HepG2 (cell line): ENCODE results near the gene ZNF365. TPM values are rescaled to one million over a fixed set of nuclear protein-coding genes. Genes with fewer than 3 reads are reported as not detected.

Experiments
- ATAC-seq: fragments of 200-7000 bp; cut with Tn5 transposase; 3 replicates; pipeline ENCODE4 v1.9.1; 2020; ENCODE audit warnings: mild to moderate bottlenecking, moderate library complexity
- BruUV-seq: library from RNA; stranded (reverse); fragments of 400-500 nt; replicated peaks from 2 replicates; lab custom pipeline; 2021; lab: Mats Ljungman, UMichigan
- CTCF ChIA-PET: fragments of 300-600 bp; formaldehyde crosslinking; extraction: SDS; loops from one replicate; lab custom pipeline; 2021; ENCODE audit warnings: low total read pairs, inconsistent platforms, low intra/inter-chr PET ratio; lab: Yijun Ruan, JAX
- POLR2A ChIA-PET: fragments of 350-600 bp; sonication (Branson Sonifier 250); formaldehyde crosslinking; loops from one replicate; lab custom pipeline; 2020; ENCODE audit warnings: antibody characterized with exemption, inconsistent platforms; lab: Yijun Ruan, JAX
- DNase-seq: peaks from one replicate; pipeline ENCODE4 v3.0.0-alpha.2; 2015; ENCODE audit warnings: low spot score
- FAIRE-seq: peaks from 3 replicates; lab custom pipeline; 2011; peaks lifted over from hg19 to GRCh38; lab: Jason Lieb, UNC
- H2AFZ ChIP-seq: one replicate; pipeline ENCODE4 v1.6.1; 2011; ENCODE audit warnings: low read length, inconsistent platforms
- H3K27ac ChIP-seq: fragments of 300-600 bp; 3 replicates; pipeline ENCODE4 v1.8.0; 2011; ENCODE audit warnings: mixed run types, mild to moderate bottlenecking, mixed read lengths, low read length, inconsistent platforms; ENCODE audit not compliant: insufficient read depth; ENCODE audit errors: extremely low read length
- H3K27me3 ChIP-seq, 2 experiments: fragments of 200-600 bp in 1 of 2; 2 replicates in 1 of 2; 3 replicates in 1 of 2; pipeline versions ENCODE4 v1.6.0 to v1.8.0; 2011; ENCODE audit warnings: low read length in 2 of 2, mild to moderate bottlenecking in 2 of 2, moderate library complexity in 2 of 2, inconsistent platforms in 1 of 2; ENCODE audit not compliant: insufficient read depth in 2 of 2, control insufficient read depth in 1 of 2
- H3K36me3 ChIP-seq, 2 experiments: fragments of 200-600 bp in 1 of 2; replicated peaks in 1 of 2; 2 replicates in 1 of 2; 3 replicates in 1 of 2; pipeline versions ENCODE4 v1.5.1 to v1.8.0; 2011; ENCODE audit warnings: low read length in 2 of 2, inconsistent platforms in 1 of 2; ENCODE audit not compliant: insufficient read depth in 2 of 2, control insufficient read depth in 1 of 2
- H3K4me1 ChIP-seq: 2 replicates; pipeline ENCODE4 v1.5.1; 2012; ENCODE audit warnings: low read length, inconsistent platforms; ENCODE audit not compliant: insufficient read depth
- H3K4me2 ChIP-seq: 2 replicates; pipeline ENCODE4 v1.6.0; 2011; ENCODE audit warnings: low read depth, low read length, inconsistent platforms
- H3K4me3 ChIP-seq, 3 experiments: fragments of 200-600 bp in 1 of 3; sonication (generic), shearing (Covaris generic) in 1 of 3; replicated peaks in 1 of 3; 2 replicates each; pipeline ENCODE4 v1.5.1; 2011 to 2016; ENCODE audit warnings: low read length in 3 of 3, inconsistent platforms in 2 of 3, low read depth in 2 of 3, mild to moderate bottlenecking in 2 of 3, control low read depth in 1 of 3, mixed read lengths in 1 of 3; ENCODE audit not compliant: insufficient read depth in 1 of 3
- H3K79me2 ChIP-seq: one replicate; pipeline ENCODE4 v1.6.1; 2011; ENCODE audit warnings: low read length, inconsistent platforms; ENCODE audit not compliant: insufficient read depth
- H3K9ac ChIP-seq: 2 replicates; pipeline ENCODE4 v1.6.0; 2011; ENCODE audit warnings: mild to moderate bottlenecking, low read depth, low read length, inconsistent platforms; ENCODE audit not compliant: insufficient read depth
- H3K9me3 ChIP-seq: 2 replicates; pipeline ENCODE4 v1.5.1; 2012; ENCODE audit warnings: mild to moderate bottlenecking, low read length
- H4K20me1 ChIP-seq: 2 replicates; pipeline ENCODE4 v1.6.0; 2011; ENCODE audit warnings: inconsistent platforms, mild to moderate bottlenecking, low read length, moderate library complexity; ENCODE audit not compliant: insufficient read depth
- HNF4A ChIP-seq: sonication (generic); formaldehyde crosslinking; IDR thresholded peaks from 2 replicates; pipeline ENCODE4 v1.4.0; 2020; ENCODE audit warnings: missing genetic modification reagents
- MYNN ChIP-seq: sonication (generic); formaldehyde crosslinking; IDR thresholded peaks from 2 replicates; pipeline ENCODE4 v1.4.0; 2020; ENCODE audit warnings: mild to moderate bottlenecking, low read depth, missing genetic modification reagents
- RARA ChIP-seq: IDR thresholded peaks from 2 replicates; pipeline ENCODE4 v1.6.1; 2016; ENCODE audit warnings: missing genetic modification reagents, missing compliant biosample characterization
- SIN3A ChIP-seq: IDR thresholded peaks from 2 replicates; pipeline ENCODE4 v1.6.1; 2011; ENCODE audit warnings: low read depth, mild to moderate bottlenecking, control low read depth, low read length, borderline replicate concordance
- STAG1 ChIP-seq: sonication (generic); formaldehyde crosslinking; IDR thresholded peaks from 2 replicates; pipeline ENCODE4 v1.4.0; 2020; ENCODE audit warnings: missing genetic modification reagents
- ZKSCAN1 ChIP-seq: fragments of 150-350 bp; IDR thresholded peaks from 2 replicates; pipeline ENCODE4 v1.6.1; 2014; ENCODE audit warnings: low read length
- ZNF180 ChIP-seq: sonication (generic); formaldehyde crosslinking; IDR thresholded peaks from 2 replicates; pipeline ENCODE4 v1.4.0; 2020; ENCODE audit warnings: low read depth, missing genetic modification reagents, borderline replicate concordance
- ZNF710 ChIP-seq: sonication (generic); formaldehyde crosslinking; IDR thresholded peaks from 2 replicates; pipeline ENCODE4 v1.5.0; 2020; ENCODE audit warnings: mild to moderate bottlenecking, missing genetic modification reagents, borderline replicate concordance
- ZNF749 ChIP-seq: sonication (generic); formaldehyde crosslinking; IDR thresholded peaks from 2 replicates; pipeline ENCODE4 v1.8.0; 2022; ENCODE audit warnings: mild to moderate bottlenecking, missing genetic modification reagents, moderate library complexity, borderline replicate concordance
- ZNF879 ChIP-seq: sonication (generic); formaldehyde crosslinking; IDR thresholded peaks from 2 replicates; pipeline ENCODE4 v1.8.1; 2023; ENCODE audit warnings: missing genetic modification reagents
- WGBS: methylation state at CpG from one replicate; pipeline ENCODE4 v1.1.6; 2017; ENCODE audit warnings: low lambda C conversion rate; 5-methylcytosine and 5-hydroxymethylcytosine counted together
- in situ Hi-C: cut with HindIII; loops from 2 replicates; pipeline ENCODE4 v1.10.0; 2017; ENCODE audit warnings: low pct_unique_long_range_greater_than_20kb; ENCODE audit not compliant: extremely low pct_ligation_motif_present
- intact Hi-C: fragments of 100-400 bp; cut with micrococcal nuclease; formaldehyde crosslinking; loops from one replicate; pipeline ENCODE4 v1.10.0; 2022; ENCODE audit not compliant: unreplicated experiment
- polyA plus RNA-seq, 8 experiments: library from polyadenylated mRNA; depleted of rRNA in 3 of 8; stranded (reverse) in 7 of 8; unstranded in 1 of 8; fragments of >200 nt; fragmentation: Illumina TruSeq in 4 of 8; extraction: Trizol in 4 of 8; gene quantifications; 2 replicates each; pipeline versions ENCODE4 v1.2.1 to v1.2.3, GENCODE V29; 2011 to 2016; ENCODE audit warnings: low read depth in 4 of 8, missing spikeins in 1 of 8, mixed read lengths in 1 of 8; ENCODE audit not compliant: insufficient read depth in 1 of 8
- total RNA-seq, 5 experiments: library from RNA; depleted of rRNA; stranded (reverse); fragments of >200 nt; fragmentation: Illumina TruSeq; extraction: Trizol; gene quantifications; 2 replicates each; pipeline ENCODE4 v1.2.3, GENCODE V29; 2016; ENCODE audit warnings: low read depth in 1 of 5

ZNF365 gene
- total and polyA plus RNA-seq, 2 of the 13 experiments (the other 11 are each of a cell fraction or from before 2014, with no cell fraction given): not detected

- in situ Hi-C loops: no loop called here
- FAIRE-seq: no peak
- CTCF ChIA-PET: no interaction called here
These were observed 68.9 kb downstream of the ZNF365 start for GRCh38 chr10:62442894-62443669.

GRCh38 chr10:62443866-62444265 is 69.7 kb downstream of the ZNF365 start:
- FAIRE-seq: no peak
- ChIA-PET CTCF (no interaction called here), POLR2A (no interaction called here)
- H4K20me1 ChIP-seq: no peaks in the 10 kb centered on the region
- H3K4me2 ChIP-seq: no peak overlapping the region
- no peak overlapping the region for H3K27ac ChIP-seq
- peaks cover 2 to 5% of the 10 kb centered on the region in 2 experiments; a peak in 3 of 5 replicates for H3K27me3 ChIP-seq
- ATAC-seq: no peak
- no peaks in the 10 kb centered on the region for H3K79me2 ChIP-seq
- no peaks in the 10 kb centered on the region for H3K4me1 ChIP-seq
- in situ Hi-C loops (no loop called here), intact Hi-C loops (no loop called here)
- no peak overlapping the region for H3K9ac ChIP-seq
- BruUV-seq: no TSS peak
- no peaks in the 10 kb centered on the region for H3K9me3 ChIP-seq
- DNase-seq: no peak
- no peaks in the 10 kb centered on the region for H3K36me3 ChIP-seq
- no peak overlapping the region for H3K4me3 ChIP-seq
- no peak overlapping the region for H2AFZ ChIP-seq
- TF ChIP-seq ZKSCAN1 (no peak), SIN3A (no peak), ZNF180 (CRISPR knock-in tag) (no peak), STAG1 (CRISPR knock-in tag) (no peak), ZNF879 (no peak), ZNF749 (CRISPR knock-in tag) (no peak), ZNF710 (CRISPR knock-in tag) (no peak)

More at GRCh38 chr10:62442894-62443669, 68.9 kb downstream of the ZNF365 start:
- TF ChIP-seq RARA (CRISPR knock-in tag) (no peak), MYNN (CRISPR knock-in tag) (no peak), HNF4A (CRISPR knock-in tag) (no peak)
- TF ChIP-seq, all 625 proteins: peak for 0
- intact Hi-C loops: no loop called here
- no peaks in the 10 kb centered on the region for H3K36me3 ChIP-seq
- DNase-seq (no peak), ATAC-seq (no peak)
- H2AFZ ChIP-seq: no peak overlapping the region
- no peaks in the 10 kb centered on the region for H3K79me2 ChIP-seq
- no peaks in the 10 kb centered on the region for H3K9me3 ChIP-seq
- H3K4me1 ChIP-seq: no peaks in the 10 kb centered on the region
- H3K27ac ChIP-seq: no peak overlapping the region
- no peak overlapping the region for H3K4me3 ChIP-seq
- BruUV-seq: no TSS peak
- 17% methylated on average over 7 of the region's 8 CpGs for WGBS
- H4K20me1 ChIP-seq: no peaks in the 10 kb centered on the region
- H3K4me2 ChIP-seq: no peak overlapping the region
- POLR2A ChIA-PET: no interaction called here
- peaks cover 2 to 5% of the 10 kb centered on the region in 2 experiments; a peak in 3 of 5 replicates for H3K27me3 ChIP-seq
- no peak overlapping the region for H3K9ac ChIP-seq
